ENCODE measurements around the gene MUC22.

GRCh38 chr6:31010393-31011060 lies at the start of gene MUC22:
- TF ChIP-seq, protein P1, sequence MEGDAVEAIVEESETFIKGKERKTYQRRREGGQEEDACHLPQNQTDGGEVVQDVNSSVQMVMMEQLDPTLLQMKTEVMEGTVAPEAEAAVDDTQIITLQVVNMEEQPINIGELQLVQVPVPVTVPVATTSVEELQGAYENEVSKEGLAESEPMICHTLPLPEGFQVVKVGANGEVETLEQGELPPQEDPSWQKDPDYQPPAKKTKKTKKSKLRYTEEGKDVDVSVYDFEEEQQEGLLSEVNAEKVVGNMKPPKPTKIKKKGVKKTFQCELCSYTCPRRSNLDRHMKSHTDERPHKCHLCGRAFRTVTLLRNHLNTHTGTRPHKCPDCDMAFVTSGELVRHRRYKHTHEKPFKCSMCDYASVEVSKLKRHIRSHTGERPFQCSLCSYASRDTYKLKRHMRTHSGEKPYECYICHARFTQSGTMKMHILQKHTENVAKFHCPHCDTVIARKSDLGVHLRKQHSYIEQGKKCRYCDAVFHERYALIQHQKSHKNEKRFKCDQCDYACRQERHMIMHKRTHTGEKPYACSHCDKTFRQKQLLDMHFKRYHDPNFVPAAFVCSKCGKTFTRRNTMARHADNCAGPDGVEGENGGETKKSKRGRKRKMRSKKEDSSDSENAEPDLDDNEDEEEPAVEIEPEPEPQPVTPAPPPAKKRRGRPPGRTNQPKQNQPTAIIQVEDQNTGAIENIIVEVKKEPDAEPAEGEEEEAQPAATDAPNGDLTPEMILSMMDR (conservative IDR thresholded peaks at IDR 0.05), result no peak
- no peak for TF ChIP-seq ZFX (IDR thresholded peaks at IDR 0.05)

All from C4-2B (cell line).